ENCODE results near the gene SPINK14. TPM values are rescaled to one million over a fixed set of nuclear protein-coding genes. Genes with fewer than 3 reads are reported as not detected.

The SPINK14 gene
- total RNA-seq, 4 donors from 2014 or later, result not detected

DNA sequence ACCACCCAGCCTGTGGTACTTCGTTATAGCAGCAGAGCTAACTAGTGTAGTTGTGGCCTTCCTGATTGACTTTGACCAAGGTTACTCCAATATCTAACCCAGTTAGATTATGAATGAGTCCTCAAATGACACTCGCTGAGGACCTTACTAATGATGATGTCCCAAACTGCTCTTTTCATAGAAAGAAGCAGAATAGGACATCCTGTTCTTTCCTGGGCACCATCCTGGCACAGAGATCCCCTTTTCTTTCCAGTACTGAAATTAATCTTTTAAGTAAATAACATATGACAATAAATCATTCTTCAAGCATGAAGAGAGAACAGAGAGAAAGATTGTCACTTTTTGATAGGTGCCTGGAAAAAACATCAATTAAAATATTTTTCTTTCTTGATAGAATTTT lies 26.7 kb upstream of the SPINK14 start:
- Histone ChIP-seq H3K27me3 (no peaks in the 10 kb centered on the region), H3K27ac (no peak overlapping the region), H3K4me3 (no peak overlapping the region), H3K36me3 (no peaks in the 10 kb centered on the region), H3K9me3 (no peaks in the 10 kb centered on the region), H3K4me1 (no peaks in the 10 kb centered on the region)
- no peak for TF ChIP-seq EP300 (IDR thresholded peaks at IDR 0.05)
- no peak for TF ChIP-seq POLR2A (IDR thresholded peaks at IDR 0.05)
- TF ChIP-seq, protein P1, sequence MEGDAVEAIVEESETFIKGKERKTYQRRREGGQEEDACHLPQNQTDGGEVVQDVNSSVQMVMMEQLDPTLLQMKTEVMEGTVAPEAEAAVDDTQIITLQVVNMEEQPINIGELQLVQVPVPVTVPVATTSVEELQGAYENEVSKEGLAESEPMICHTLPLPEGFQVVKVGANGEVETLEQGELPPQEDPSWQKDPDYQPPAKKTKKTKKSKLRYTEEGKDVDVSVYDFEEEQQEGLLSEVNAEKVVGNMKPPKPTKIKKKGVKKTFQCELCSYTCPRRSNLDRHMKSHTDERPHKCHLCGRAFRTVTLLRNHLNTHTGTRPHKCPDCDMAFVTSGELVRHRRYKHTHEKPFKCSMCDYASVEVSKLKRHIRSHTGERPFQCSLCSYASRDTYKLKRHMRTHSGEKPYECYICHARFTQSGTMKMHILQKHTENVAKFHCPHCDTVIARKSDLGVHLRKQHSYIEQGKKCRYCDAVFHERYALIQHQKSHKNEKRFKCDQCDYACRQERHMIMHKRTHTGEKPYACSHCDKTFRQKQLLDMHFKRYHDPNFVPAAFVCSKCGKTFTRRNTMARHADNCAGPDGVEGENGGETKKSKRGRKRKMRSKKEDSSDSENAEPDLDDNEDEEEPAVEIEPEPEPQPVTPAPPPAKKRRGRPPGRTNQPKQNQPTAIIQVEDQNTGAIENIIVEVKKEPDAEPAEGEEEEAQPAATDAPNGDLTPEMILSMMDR (IDR thresholded peaks at IDR 0.05), result no peak
- DNase-seq (ENCODE audit: low spot score in 2 of 2), result no peak
- WGBS, 2 donors, result 82 to 84% methylated on average over 2 of the region's 2 CpGs

DNA sequence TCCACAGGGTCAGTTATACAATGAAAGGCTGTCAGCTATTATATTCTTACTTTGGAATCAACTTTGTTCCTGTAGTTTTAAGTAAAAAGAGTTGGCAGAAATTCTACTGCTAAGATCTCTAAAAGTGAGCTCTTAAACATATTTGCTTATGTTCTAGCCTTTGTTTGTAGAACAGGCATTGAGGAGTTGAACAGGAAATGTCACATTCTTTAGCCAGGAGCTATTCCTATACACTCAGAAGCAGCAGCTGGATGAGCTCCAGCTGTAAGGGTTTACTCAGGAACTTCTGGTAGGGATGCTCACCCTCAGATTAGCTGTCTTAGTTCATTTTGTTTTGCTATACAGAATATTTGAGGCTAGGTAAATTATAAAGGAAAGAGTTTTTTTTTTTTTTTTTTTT lies 22.4 kb upstream of the SPINK14 start:
- H3K27ac ChIP-seq, result no peak overlapping the region
- no peaks in the 10 kb centered on the region for H3K4me1 ChIP-seq
- no peaks in the 10 kb centered on the region for H3K36me3 ChIP-seq
- TF ChIP-seq EP300 (IDR thresholded peaks at IDR 0.05) (no peak), POLR2A (IDR thresholded peaks at IDR 0.05) (no peak)
- TF ChIP-seq, protein P1 (IDR thresholded peaks at IDR 0.05), result no peak
- no peak overlapping the region for H3K4me3 ChIP-seq
- H3K27me3 ChIP-seq, result no peaks in the 10 kb centered on the region
- no peak for DNase-seq (ENCODE audit: low spot score in 2 of 2)
- no peaks in the 10 kb centered on the region for H3K9me3 ChIP-seq

DNA sequence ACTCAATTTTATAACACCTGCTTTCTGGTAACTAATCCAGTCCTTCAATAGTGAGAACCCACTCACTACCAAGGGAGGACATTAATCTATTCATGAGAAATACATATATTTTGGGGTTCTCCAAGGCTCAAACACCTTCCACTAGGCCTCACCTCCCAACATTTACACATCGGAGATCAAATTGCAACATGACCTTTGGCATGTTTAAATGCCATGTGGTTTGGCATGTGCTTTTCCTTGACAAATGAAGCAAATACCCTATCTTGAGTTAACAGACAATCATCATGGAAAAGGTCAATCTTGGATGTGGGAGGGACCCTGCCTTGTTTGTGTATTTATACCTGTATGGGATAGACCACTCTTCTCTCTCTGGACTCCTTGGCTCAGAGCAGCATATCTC lies 21.9 kb upstream of the SPINK14 start:
- WGBS, 2 donors, result 95 to 100% methylated on average over 1 of the region's 1 CpG

DNA sequence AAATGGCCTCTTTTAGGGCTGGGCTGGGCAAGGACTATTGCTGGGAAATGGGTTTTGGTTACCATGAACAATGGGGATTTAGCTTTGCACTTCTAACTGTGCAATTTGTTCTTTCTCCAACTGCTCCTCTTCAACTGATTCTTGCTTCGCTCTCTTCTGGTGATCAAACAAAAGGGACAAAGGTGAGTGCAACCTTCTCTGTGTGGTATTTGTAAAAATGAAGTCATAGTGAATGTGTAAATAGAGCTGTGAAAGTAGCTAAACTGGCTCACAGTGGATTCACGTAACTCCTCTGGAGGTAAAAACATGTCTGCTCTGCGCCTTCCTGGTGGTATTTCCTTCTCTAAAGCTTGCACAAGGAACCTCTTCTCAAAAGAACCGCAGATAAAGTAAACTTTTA lies 20.9 kb upstream of the SPINK14 start:
- TF ChIP-seq, protein P1 (IDR thresholded peaks at IDR 0.05), result no peak
- TF ChIP-seq POLR2A (IDR thresholded peaks at IDR 0.05) (no peak), EP300 (IDR thresholded peaks at IDR 0.05) (no peak)
- Histone ChIP-seq H3K27me3 (no peaks in the 10 kb centered on the region), H3K36me3 (no peaks in the 10 kb centered on the region), H3K4me3 (no peak overlapping the region), H3K4me1 (no peaks in the 10 kb centered on the region), H3K9me3 (no peaks in the 10 kb centered on the region), H3K27ac (no peak overlapping the region)
- 90 to 91% methylated on average over 4 of the region's 4 CpGs for WGBS, 2 donors
- no peak for DNase-seq (ENCODE audit: low spot score in 2 of 2)

More for the DNA sequence above, 21.9 kb upstream of the SPINK14 start:
- no peaks in the 10 kb centered on the region for H3K36me3 ChIP-seq
- TF ChIP-seq POLR2A (IDR thresholded peaks at IDR 0.05), result no peak
- TF ChIP-seq, protein P1 (IDR thresholded peaks at IDR 0.05), result no peak
- TF ChIP-seq EP300 (IDR thresholded peaks at IDR 0.05), result no peak
- no peaks in the 10 kb centered on the region for H3K4me1 ChIP-seq
- no peak for DNase-seq (ENCODE audit: low spot score in 2 of 2)
- H3K9me3 ChIP-seq, result no peaks in the 10 kb centered on the region
- no peak overlapping the region for H3K4me3 ChIP-seq
- H3K27ac ChIP-seq, result no peak overlapping the region
- no peaks in the 10 kb centered on the region for H3K27me3 ChIP-seq

DNA sequence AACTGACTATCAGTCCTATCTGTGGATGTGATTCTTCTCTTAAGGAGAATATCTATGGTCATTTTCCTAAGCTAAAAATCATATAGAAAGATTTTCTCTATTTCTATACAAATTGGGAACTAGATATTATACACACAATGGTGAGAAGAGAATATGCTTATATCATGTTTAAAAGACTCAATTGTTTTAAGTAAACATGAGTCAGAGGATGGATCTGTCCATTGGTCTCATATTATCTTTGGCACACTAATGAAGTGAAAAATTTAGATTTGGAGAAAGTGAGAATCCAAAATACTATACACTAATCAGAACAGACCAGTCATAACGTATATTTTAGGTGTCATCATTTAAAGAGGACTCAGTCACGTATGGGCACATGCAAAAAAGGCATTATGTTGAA lies 16.5 kb upstream of the SPINK14 start:
- Histone ChIP-seq H3K36me3 (no peaks in the 10 kb centered on the region), H3K27ac (no peak overlapping the region), H3K4me1 (no peaks in the 10 kb centered on the region), H3K27me3 (no peaks in the 10 kb centered on the region), H3K9me3 (no peaks in the 10 kb centered on the region), H3K4me3 (no peak overlapping the region)
- no peak for TF ChIP-seq EP300 (IDR thresholded peaks at IDR 0.05)
- TF ChIP-seq POLR2A (IDR thresholded peaks at IDR 0.05), result no peak
- TF ChIP-seq, protein P1 (IDR thresholded peaks at IDR 0.05), result no peak
- 74 to 76% methylated on average over 2 of the region's 2 CpGs for WGBS, 2 donors
- DNase-seq (ENCODE audit: low spot score in 2 of 2), result no peak
